ENCODE data around the gene GLCE. TPM values are rescaled to one million over a fixed set of nuclear protein-coding genes. Genes with fewer than 3 reads are reported as not detected.

Gene GLCE
- total and polyA plus RNA-seq, 5 donors: 4.8 to 10.2 (median 8.8) TPM

DNA sequence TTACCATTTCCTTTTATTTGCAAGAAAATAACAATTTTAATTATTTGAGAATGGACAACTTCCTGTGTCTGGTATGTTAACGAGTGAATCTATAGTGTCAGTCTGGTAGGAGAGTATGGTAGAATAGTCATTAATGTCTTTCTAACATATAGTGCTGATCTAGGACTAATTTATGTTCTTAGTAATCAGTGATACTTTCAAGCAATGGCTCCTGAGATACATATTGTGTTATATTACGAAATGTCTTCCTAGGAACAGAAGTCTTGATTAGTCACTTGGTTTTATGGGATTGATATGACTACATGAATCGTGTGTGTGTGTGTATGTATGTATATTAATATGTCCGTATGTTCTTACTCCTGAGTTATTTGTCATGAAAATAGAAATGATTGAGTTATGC, 71.7 kb downstream of the GLCE start:
- intact Hi-C loops (cut with DNase I): no loop called here
- WGBS: 92% methylated on average over 4 of the region's 4 CpGs
- ATAC-seq (no peak), DNase-seq (no peak)
- Histone ChIP-seq H3K27me3 (ENCODE audit: control insufficient read depth, insufficient read depth) (no peaks in the 10 kb centered on the region), H3K9me3 (ENCODE audit: control insufficient read depth, low read length) (no peaks in the 10 kb centered on the region), H3K4me1 (ENCODE audit: control insufficient read depth, insufficient read depth, low read length) (no peaks in the 10 kb centered on the region), H3K4me3 (ENCODE audit: low read length) (no peak overlapping the region), H3K27ac (ENCODE audit: low read length) (no peak overlapping the region)

DNA sequence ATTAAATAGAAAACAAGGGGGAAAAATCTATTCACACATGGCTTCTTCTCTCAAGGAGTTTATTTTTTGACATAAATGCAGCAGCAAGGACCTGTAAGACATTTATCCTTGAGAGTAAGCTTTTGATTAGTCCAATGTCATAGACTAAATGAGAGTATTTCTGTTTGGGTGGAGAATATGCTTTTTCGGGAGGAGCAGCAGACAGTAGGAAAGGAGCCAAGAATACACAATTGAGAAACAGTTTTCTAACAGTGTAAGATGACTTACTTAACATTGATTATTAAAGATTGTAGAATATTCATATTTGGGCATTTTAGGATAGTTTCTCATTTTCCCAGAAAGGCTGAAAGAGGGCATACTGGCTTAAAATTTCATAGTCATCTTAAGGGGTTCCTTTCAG, 72.3 kb downstream of the GLCE start:
- Histone ChIP-seq H3K27ac (ENCODE audit: low read length) (no peak overlapping the region), H3K27me3 (ENCODE audit: control insufficient read depth, insufficient read depth) (no peaks in the 10 kb centered on the region), H3K4me3 (ENCODE audit: low read length) (no peak overlapping the region), H3K9me3 (ENCODE audit: control insufficient read depth, low read length) (no peaks in the 10 kb centered on the region), H3K4me1 (ENCODE audit: control insufficient read depth, insufficient read depth, low read length) (no peaks in the 10 kb centered on the region)
- 45% methylated on average over 1 of the region's 1 CpG for WGBS
- DNase-seq: no peak
- intact Hi-C loops (cut with DNase I): no loop called here
- ATAC-seq: no peak

DNA sequence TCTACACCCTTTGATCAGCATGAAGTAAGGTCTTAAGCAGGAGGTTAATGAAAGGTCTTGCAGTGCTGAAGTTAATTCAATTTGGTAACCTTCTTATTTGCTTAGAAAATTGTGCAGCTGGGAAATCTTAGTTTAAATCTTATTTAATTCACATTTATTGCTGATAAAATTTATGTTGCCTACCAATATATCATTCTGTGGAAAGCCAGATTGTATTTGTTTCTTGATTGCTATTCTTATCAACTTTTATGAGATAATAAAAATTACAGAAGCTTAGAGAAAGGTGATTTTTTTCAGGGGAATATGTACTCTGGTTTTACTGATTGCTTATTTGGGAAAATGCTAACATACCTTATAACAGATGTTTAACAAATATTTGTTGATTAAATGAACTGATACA, 74.2 kb downstream of the GLCE start:
- H3K9me3 ChIP-seq (ENCODE audit: control insufficient read depth, low read length): no peaks in the 10 kb centered on the region
- H3K27me3 ChIP-seq (ENCODE audit: control insufficient read depth, insufficient read depth): no peaks in the 10 kb centered on the region
- no peak for DNase-seq
- intact Hi-C loops (cut with DNase I): no loop called here
- no peak overlapping the region for H3K4me3 ChIP-seq (ENCODE audit: low read length)
- no peak overlapping the region for H3K27ac ChIP-seq (ENCODE audit: low read length)
- no peak for ATAC-seq
- H3K4me1 ChIP-seq (ENCODE audit: control insufficient read depth, insufficient read depth, low read length): no peaks in the 10 kb centered on the region

DNA sequence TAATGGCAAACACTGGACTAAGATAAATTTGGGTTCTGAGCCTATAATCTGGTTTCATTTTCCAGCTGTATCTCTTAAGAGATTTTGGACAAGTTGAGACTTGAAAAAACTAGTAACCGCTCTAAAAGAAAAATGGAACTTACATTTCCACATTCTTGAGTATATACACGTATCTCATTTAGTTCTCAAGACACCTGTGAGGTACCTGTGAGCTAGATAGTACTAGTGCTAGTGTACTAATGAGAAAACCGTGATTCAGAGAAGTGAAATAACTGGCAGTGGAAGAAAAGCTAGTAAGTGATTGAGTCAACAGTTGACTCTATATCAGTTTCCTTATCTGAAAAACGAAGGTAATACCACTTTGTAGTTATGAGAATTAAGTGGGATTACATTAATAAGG, 76.1 kb downstream of the GLCE start:
- Histone ChIP-seq H3K4me3 (ENCODE audit: low read length) (no peak overlapping the region), H3K27me3 (ENCODE audit: control insufficient read depth, insufficient read depth) (no peaks in the 10 kb centered on the region)
- no peak for ATAC-seq

DNA sequence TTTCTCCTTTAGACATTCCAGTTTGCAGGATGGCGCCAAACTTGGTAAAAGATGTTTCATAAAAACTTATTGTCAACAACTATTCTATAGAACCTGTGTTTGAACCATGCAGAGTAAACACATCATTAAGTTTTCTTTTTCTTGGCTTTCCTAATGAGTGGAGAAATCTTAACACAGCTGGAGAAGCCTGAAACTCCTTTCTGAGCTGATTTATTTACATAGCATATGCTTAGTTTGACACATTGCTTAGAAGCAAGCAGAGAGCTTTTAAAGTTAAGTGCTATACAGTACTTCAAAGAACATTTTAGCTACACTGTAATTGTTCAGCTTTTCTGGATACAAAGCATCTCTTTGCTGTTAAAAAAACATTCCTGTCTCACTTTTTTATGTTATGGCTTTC, 77.3 kb downstream of the GLCE start:
- H3K27me3 ChIP-seq (ENCODE audit: control insufficient read depth, insufficient read depth): no peaks in the 10 kb centered on the region
- DNase-seq (no peak), ATAC-seq (no peak)
- H3K4me3 ChIP-seq (ENCODE audit: low read length): no peak overlapping the region
- H3K27ac ChIP-seq (ENCODE audit: low read length): no peak overlapping the region
- H3K4me1 ChIP-seq (ENCODE audit: control insufficient read depth, insufficient read depth, low read length): no peaks in the 10 kb centered on the region
- no peaks in the 10 kb centered on the region for H3K9me3 ChIP-seq (ENCODE audit: control insufficient read depth, low read length)
- intact Hi-C loops (cut with DNase I): no loop called here
- 97% methylated on average over 1 of the region's 1 CpG for WGBS

More for the DNA sequence above, 76.1 kb downstream of the GLCE start:
- intact Hi-C loops (cut with DNase I): no loop called here
- no peak for DNase-seq
- H3K4me1 ChIP-seq (ENCODE audit: control insufficient read depth, insufficient read depth, low read length): no peaks in the 10 kb centered on the region
- no peak overlapping the region for H3K27ac ChIP-seq (ENCODE audit: low read length)
- WGBS: 93% methylated on average over 4 of the region's 4 CpGs
- H3K9me3 ChIP-seq (ENCODE audit: control insufficient read depth, low read length): no peaks in the 10 kb centered on the region

DNA sequence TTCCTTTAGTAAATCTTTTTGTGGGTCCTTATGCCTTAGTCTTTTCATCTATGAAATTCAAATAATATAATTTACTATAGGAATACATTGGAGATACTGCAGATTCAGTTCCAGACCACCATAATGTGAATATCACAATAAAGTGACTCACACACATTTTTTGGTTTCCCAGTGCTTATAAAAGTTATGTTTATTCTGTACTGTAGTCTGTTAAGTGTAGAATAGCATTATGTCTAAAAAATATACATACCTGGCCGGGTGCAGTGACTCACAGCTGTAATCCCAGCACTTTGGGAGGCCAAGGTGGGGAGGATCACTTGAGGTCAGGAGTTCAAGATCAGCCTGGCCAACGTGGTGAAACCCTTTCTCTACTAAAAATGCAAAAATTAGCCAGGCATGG, 84.4 kb downstream of the GLCE start:
- Histone ChIP-seq H3K27ac (ENCODE audit: low read length) (no peak overlapping the region), H3K9me3 (ENCODE audit: control insufficient read depth, low read length) (no peaks in the 10 kb centered on the region), H3K27me3 (ENCODE audit: control insufficient read depth, insufficient read depth) (no peaks in the 10 kb centered on the region), H3K4me3 (ENCODE audit: low read length) (no peak overlapping the region), H3K4me1 (ENCODE audit: control insufficient read depth, insufficient read depth, low read length) (no peaks in the 10 kb centered on the region)
- 78% methylated on average over 2 of the region's 2 CpGs for WGBS
- intact Hi-C loops (cut with DNase I): no loop called here
- DNase-seq (no peak), ATAC-seq (no peak)

DNA sequence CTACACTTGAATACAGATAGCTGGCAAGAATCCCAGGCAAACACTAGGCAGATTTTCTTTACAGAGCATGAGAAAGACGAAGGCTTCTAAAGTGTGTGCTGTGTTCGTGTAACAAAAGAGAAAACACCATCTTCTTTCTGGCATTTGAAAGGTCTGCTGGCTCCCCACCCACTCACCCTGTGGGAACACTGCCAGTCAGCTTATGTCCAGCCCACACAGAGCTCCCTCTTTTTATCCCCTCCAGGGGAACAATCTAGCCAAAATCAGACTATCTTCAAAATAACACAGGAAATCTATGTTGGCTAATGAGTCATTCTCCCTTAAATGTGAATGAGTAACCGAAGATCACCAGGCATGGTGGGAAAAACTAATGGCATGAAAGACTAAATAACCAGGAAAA, 92.7 kb downstream of the GLCE start:
- H3K9me3 ChIP-seq (ENCODE audit: control insufficient read depth, low read length): no peaks in the 10 kb centered on the region
- intact Hi-C loops (cut with DNase I): no loop called here
- ATAC-seq (peak in 1 of 2 donors; percentile 95), DNase-seq (peak in 2 of 3 donors; percentile 46 to 48)
- WGBS: 36% methylated on average over 3 of the region's 3 CpGs
- H3K27me3 ChIP-seq (ENCODE audit: control insufficient read depth, insufficient read depth): no peaks in the 10 kb centered on the region
- H3K4me1 ChIP-seq (ENCODE audit: control insufficient read depth, insufficient read depth, low read length): no peaks in the 10 kb centered on the region
- no peak overlapping the region for H3K27ac ChIP-seq (ENCODE audit: low read length)
- no peak overlapping the region for H3K4me3 ChIP-seq (ENCODE audit: low read length)

DNA sequence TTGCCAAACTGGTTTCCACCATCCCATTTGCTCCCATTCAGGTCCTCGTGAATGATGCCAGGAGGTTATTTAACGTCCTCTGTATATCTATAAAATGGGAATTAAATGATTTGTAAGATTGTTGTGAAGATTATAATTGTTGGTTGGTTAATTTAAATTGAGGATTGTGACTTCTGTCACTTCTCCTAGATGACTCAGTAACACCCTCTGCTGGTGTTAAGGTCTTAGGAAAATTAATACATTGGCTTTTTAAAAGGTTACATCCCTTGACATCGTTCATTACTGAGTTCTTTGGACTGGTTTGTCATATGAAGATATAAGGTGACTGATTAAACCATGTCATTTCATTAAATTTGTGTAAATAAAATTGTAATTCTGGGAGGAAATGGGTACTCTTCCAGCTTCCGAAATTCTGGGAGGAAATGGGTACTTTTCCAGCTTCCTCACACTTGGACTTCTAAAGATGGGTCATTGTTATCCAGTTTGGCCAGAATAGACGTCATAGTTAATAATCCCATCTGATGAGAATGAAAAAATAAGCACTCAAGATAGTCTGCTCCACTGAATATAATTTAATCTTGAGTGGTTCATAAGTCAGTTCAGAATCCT, 105.0 kb downstream of the GLCE start:
- intact Hi-C loops (cut with DNase I): loop anchor here (2.0 to 10.0 kb wide), 5 partner anchors 129 to 208 kb away; no protein-coding TSS in a partner anchor
- Histone ChIP-seq H3K4me1 (ENCODE audit: control insufficient read depth, insufficient read depth, low read length) (no peaks in the 10 kb centered on the region), H3K9me3 (ENCODE audit: control insufficient read depth, low read length) (no peaks in the 10 kb centered on the region), H3K4me3 (ENCODE audit: low read length) (no peak overlapping the region), H3K27me3 (ENCODE audit: control insufficient read depth, insufficient read depth) (no peaks in the 10 kb centered on the region), H3K27ac (ENCODE audit: low read length) (no peak overlapping the region)
- no peak for DNase-seq
- no peak for ATAC-seq
- 45% methylated on average over 5 of the region's 5 CpGs for WGBS

DNA sequence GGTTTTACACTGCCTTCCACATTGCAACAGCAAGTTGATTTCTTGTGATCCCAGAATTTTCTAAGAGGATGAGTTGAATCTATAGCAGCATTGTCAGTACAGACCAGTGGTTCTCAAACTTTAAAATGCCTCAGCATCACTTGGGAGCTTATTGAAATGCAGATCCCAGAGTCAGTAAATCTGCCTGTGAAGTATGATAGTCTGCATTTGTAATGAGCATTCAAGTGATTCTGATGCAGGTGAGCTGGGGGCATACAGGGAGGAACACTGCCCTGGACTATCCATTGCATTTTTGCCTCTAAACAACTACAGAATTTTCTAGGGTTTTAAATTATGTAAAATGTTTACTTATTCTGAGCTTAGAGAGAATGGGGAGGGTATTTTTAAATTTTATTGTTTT, 110.8 kb downstream of the GLCE start:
- no peak overlapping the region for H3K4me3 ChIP-seq (ENCODE audit: low read length)
- no peaks in the 10 kb centered on the region for H3K4me1 ChIP-seq (ENCODE audit: control insufficient read depth, insufficient read depth, low read length)
- H3K9me3 ChIP-seq (ENCODE audit: control insufficient read depth, low read length): no peaks in the 10 kb centered on the region
- H3K27me3 ChIP-seq (ENCODE audit: control insufficient read depth, insufficient read depth): no peaks in the 10 kb centered on the region
- intact Hi-C loops (cut with DNase I): no loop called here
- ATAC-seq (no peak), DNase-seq (no peak)
- no peak overlapping the region for H3K27ac ChIP-seq (ENCODE audit: low read length)

DNA sequence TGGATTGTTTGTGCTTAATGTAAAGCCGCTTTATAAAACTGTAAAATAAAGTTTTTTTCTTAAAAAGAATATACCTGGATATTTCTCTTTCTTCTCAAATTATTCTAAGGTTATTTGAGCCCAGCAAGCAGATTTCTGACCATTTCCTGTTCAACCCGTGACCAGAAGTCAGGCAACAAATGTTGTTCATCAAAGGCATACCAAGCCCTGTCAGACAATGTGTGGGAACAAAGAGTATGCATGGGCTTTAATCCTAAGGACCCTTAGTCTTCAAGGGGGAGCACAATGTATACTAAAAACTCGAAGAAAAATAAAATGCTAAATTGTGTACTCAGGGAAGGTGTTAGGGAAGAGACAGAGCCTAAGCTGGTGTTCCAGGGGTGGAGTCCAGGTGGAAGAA, 111.7 kb downstream of the GLCE start:
- ATAC-seq: no peak
- intact Hi-C loops (cut with DNase I): no loop called here
- WGBS: 66% methylated on average over 3 of the region's 3 CpGs
- Histone ChIP-seq H3K9me3 (ENCODE audit: control insufficient read depth, low read length) (no peaks in the 10 kb centered on the region), H3K4me1 (ENCODE audit: control insufficient read depth, insufficient read depth, low read length) (no peaks in the 10 kb centered on the region), H3K4me3 (ENCODE audit: low read length) (no peak overlapping the region), H3K27ac (ENCODE audit: low read length) (no peak overlapping the region), H3K27me3 (ENCODE audit: control insufficient read depth, insufficient read depth) (no peaks in the 10 kb centered on the region)
- DNase-seq: no peak

DNA sequence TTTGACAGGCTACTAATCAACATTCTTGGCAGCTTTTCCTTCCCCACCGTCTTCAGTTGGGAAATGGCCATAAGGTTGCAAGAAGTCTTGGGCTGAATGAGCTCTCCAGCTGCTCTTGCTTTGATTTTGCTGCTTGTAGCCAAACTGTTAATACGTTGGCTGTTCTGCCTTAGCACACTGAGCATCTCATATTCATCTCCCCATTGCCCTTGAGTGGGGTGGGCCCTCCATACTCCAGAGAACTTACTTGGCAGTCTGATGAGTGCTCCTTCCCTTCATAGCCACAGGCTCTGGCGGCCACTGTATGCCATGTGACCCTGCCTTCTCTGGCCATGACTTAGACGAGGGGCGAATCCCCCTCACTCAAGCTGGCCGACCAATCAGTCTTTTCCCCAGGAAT, 112.5 kb downstream of the GLCE start:
- WGBS: 73% methylated on average over 6 of the region's 6 CpGs
- intact Hi-C loops (cut with DNase I): no loop called here
- H3K4me1 ChIP-seq (ENCODE audit: control insufficient read depth, insufficient read depth, low read length): no peaks in the 10 kb centered on the region

DNA sequence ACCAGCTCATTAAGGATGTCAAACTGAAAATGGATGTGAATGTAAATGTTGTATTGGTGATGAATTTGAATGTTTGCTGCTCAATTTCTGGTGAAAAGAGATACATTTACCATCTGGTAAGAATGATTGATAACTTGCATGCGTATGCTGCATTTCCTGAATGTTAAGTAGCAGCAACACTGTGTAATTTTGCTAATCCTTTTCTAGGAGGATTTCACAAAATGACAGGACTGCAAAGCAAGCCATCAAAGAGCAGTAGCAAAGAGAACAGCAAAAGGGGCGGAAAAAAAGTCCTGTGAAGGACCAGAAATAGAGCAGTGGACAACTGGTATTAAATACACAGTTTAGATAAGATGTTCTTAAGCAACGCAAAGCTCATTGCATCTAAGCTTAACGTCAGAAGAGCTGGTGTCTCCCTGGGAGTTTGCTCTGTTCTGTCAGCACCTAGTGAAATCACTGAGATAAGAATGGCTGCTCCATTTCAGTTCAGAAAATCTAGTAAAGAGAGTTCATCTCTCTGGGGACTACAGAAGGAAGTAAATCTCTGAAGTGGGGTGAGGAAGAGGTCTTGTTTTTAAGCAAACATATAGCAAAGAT, 114.7 kb downstream of the GLCE start:
- Histone ChIP-seq H3K27me3 (ENCODE audit: control insufficient read depth, insufficient read depth) (no peaks in the 10 kb centered on the region), H3K27ac (ENCODE audit: low read length) (no peak overlapping the region), H3K9me3 (ENCODE audit: control insufficient read depth, low read length) (no peaks in the 10 kb centered on the region), H3K4me3 (ENCODE audit: low read length) (no peak overlapping the region), H3K4me1 (ENCODE audit: control insufficient read depth, insufficient read depth, low read length) (no peaks in the 10 kb centered on the region)
- ATAC-seq (peak; percentile 51 to 63), DNase-seq (no peak)
- WGBS: 34% methylated on average over 4 of the region's 4 CpGs
- intact Hi-C loops (cut with DNase I): no loop called here

More for the DNA sequence above, 112.5 kb downstream of the GLCE start:
- DNase-seq (no peak), ATAC-seq (no peak)
- no peak overlapping the region for H3K4me3 ChIP-seq (ENCODE audit: low read length)
- no peaks in the 10 kb centered on the region for H3K9me3 ChIP-seq (ENCODE audit: control insufficient read depth, low read length)
- no peak overlapping the region for H3K27ac ChIP-seq (ENCODE audit: low read length)
- no peaks in the 10 kb centered on the region for H3K27me3 ChIP-seq (ENCODE audit: control insufficient read depth, insufficient read depth)
